Activated CD4-positive, alpha-beta T cell treated with anti-CD3 and anti-CD28 coated beads, Interleukin-2, amount 50 U/mL, for 48 hours (primary cell): ENCODE measurements around the gene PRKCB.
A peak's percentile ranks its signal among the peaks of the same experiment; 100 is the strongest.
"Not testable (repeated sequence)": the region's sequence is repeated elsewhere in the genome, so short reads cannot be mapped to it uniquely, and the experiment has no call there.

Experiments
- DNase-seq, 2 experiments: peaks; one replicate each; pipeline ENCODE4 v3.0.0-alpha.2; 2020

PRKCB gene

DNA sequence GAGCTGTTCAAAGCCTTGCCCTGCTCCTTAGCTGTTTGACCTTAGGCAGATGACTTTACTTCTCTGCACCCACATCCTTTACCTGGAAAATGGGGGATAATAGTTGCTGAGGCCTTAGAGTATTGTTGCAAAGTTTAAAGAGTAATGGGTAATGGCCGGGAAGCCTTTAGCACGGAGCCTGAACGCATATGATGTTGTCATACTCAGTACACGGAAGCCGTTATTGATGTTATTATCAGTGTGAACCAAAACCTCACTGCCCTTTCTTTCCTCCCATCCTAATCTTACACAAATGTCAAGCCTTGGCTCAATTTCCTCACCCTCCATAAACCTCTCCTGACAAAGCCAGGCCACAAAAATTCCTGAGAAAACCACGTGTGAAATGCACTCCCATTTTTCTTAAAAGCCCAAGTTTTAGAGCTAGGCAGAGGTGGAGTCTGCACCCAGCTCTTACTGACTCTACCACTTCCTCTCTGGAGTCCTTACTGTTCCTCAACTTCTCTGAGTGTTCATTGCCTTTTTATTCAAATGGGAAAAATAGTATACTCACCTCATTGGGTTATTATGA, 353.1 kb downstream of the PRKCB start:
- no peak for DNase-seq

DNA sequence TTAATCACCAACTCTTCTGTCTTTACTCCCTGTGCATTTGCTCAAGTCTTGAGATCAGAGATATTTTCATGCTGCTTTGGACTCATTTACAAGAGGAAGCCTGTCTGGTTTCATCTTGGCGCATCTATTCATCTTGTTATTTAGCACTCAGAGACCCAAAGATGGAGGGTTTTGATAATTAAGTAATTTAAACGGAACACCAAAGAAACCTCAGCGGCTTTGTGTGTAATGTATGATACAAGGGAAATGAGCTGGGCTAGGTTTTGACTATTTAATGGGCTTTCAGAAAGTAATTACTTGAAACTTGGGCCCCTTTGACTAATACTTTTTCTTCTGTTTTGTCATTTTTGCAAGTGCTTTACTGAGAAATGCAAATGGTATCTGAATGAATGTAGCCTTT, 354.2 kb downstream of the PRKCB start:
- DNase-seq = no peak

DNA sequence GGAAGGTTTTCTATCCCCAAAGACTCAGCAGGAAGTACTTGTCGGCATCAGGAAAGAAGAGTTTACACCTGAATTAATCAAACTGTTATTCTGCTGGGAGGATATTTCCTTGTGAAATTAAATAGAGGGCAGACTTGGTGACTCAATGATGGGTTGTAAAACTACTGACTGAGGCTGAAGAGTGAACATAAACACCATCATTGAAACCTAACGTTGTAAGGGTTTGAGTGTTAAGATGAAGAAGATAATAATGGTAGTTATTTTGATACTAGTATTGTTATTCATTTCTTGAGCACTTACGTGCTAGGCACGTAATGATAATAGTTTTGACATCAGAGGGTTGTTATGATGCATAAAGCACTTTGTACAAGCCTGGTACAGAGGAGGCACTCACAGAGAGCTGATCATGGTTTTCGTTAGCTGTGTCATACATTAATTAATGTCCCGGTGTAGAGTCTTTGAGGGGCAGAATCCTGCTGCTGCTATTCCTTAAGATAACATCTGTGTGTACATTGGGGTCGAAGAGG, 356.2 kb downstream of the PRKCB start:
- DNase-seq = no peak

DNA sequence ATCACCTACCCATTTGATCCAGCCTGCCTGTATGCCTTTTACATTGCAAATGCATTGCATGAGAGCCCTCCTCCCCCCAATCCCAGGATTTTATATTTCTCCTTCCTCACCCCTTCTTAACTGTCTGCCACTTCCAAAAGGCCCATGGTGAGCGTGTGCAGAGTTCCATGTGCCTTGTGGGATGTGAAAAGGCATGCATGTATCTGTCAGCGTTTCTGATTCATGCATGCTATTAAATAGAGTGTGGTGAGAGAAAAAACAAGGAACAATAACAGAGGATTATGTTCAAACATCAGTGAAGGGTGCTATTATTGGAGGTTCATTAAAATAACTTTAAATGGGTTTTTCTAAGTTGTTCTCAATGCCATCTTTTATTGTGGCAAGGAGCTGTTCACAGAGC, 359.4 kb downstream of the PRKCB start:
- DNase-seq = no peak

DNA sequence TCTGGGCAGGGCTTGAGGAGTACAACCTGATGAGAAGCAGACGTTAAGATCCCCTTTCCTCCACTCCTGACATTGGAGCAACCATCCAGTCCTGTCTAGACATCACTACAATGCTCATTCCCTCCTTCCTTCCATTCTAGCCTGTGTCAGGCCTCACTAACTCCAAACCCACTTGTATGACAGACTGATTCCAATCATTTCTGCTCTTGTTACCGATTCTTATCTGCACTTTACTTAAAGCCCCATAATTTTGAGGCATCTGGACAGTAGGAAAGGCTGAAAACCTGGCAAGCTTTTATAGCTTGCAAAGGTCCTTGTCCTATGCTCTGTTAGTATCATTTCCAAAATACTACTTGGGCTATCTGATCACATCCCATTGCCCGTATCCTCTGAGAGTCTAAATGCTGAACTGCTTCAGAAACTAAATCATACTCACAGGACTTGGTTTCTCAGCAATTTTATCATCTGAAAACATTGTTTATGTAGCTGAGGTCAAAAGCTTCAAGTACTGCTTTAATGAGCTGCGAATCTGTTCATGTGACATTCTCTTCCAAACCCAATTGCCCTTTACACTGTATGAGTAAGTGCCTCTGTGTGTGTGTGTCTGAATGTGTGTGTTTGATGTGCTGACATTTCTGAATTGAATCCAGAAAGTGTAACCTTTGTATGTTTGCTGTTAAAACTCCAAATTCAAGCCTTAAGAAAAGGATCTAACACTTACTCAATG, 363.2 kb downstream of the PRKCB start:
- no peak for DNase-seq

DNA sequence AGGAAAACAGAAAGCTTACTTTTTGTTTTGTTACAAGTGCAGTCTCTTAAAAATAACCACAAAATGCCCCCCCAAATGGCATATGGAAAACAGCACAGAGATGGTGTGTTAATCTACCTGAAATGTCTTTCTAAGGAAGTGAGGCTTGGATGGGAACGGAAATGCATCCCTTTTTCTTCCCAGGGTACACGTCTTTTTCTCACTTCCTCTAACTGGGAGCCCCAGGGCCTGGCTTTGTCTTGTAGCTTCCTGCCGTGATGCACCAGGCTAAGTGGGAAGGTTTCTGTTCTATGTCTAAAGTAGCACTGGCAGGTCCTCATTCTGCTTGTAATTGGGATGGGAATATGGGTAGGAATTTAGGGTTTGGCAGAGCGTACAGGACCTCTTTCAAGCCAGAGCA, 367.9 kb downstream of the PRKCB start:
- DNase-seq = no peak

DNA sequence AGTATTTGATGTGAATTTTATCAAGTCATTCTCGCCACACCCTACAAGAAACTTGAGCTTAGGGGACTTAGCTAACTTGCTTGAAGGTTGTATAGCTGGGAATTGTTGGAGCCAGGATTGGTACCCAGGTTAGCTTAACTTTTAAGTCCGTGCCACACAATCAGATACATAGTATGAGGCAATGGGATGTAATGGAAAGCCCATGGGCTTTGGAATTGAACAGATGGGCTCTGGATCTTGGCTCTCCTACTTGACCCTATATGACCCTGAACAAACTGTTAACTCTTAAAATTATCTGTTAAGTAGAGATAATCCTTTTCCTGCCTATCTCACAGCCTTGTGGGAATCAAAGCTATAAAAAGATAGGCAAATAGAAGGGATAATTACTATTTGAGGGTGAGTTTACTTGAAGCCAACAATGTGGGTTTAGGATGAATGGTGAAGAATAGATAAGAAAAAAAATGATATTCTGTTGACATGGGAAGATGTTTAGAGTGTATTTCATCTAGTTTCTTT, 368.4 kb downstream of the PRKCB start:
- no peak for DNase-seq

DNA sequence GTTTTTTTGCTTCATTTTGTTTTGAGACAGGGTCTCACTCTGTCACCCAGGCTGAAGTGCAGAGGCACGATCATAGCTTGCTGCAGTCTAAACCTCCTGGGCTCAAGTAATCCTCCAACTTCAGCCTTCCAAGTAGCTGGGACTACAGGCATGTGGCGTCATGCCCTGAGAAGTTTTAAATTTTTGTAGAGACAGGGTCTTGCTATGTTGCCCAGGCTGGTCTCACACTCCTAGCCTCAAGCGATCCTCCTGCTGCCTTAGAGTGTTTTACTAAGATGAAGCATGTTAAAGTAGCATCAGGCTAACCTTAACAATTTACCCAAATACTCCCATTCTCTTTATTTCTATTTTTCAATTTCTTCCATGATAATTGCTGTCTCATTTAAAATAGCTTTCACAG, 371.1 kb downstream of the PRKCB start:
- no peak for DNase-seq

DNA sequence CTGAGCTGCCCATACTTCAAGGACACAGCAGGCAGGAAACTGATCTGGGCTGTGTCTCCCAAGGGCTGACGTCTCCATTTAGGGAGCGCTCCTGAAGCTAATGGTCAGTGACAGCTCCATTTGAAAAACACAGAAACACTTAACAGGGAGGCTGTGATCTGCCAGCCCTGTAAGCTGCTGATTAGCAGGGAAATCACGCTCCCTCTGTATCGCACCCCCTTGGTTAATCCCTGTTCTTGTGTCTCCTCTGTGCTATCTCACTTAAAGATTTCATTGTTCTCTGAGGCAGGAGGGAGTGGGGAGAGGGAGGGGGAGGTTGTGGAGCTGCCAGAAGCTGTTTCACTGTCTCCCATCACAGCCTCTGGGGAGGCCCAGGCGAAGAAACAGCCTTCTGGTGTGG, 372.9 kb downstream of the PRKCB start:
- no peak for DNase-seq

DNA sequence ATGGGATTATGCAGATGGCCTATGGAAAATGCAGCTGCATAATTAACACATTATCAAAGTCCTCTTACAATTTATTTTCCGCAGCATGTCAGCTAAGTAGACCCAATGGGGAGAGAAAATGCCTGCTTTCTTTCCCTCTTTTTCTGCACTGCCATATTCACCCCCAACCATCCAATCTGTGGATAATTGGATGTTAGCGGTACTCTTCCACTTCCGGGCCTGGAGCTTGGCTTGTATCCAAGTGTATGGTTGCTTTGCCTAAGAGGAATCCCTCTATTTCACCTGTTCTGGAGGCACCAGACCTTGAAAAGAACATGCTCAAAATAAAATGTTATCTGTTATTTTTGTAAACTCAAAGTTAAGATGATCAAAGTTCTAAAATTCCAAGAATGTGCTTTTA, 379.2 kb downstream of the PRKCB start:
- DNase-seq = no peak

DNA sequence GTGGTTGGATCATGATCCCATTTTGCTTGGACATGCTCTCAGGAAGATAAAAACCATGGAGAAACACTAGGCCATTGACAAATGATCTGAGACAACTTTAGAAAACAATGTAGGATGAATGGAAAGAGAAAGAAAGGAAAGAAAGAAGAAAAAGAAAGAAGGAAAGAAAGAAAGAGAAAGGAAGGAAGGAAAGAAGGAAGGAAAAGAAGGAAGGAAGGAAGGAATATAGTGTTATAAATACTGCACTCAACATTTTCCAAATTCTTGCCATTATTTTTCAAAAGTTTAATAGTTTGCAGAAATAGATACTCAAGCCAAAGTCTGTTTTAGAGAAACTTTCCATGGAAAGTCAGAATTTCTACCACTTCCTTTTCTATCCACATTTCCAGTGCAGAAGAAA, 381.2 kb downstream of the PRKCB start:
- no peak for DNase-seq

DNA sequence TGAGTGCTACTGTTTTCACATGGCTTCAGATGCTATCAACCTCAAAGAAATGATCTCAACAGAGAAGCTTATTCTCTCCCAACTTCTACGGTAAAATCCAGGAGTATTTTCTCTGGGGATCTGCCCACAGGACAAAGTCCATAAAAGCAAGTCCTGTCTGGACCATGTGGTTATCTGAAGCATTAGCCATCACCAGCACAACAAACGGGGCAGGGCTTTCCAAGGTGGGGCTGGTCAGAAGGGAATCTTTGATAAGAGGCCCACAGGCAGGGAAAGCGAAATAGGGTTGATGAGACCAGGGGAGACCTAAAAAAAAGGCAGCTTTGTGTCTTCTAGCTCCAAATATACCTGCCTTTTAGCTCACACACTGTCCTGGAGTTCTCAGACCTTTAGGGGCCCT, 381.7 kb downstream of the PRKCB start:
- DNase-seq = no peak

DNA sequence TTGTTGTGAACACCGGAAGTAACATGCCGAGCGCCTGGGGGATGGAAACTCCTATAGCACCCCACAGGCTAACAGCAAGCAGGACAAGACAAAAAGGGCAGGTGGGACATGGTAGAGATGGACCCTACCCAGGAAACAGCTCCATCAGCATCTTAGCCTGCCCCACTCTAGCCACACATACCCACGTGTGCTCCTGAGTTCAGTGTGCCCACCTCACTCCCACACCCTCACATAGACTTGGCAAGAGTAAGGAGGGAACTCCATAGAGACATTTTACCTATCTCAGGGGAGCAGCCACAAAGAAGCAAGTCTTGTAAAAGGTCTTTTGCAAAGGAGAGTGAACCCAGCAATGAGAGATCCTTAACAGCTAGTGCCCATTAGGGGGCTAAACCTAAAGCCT, 382.5 kb downstream of the PRKCB start:
- no peak for DNase-seq

DNA sequence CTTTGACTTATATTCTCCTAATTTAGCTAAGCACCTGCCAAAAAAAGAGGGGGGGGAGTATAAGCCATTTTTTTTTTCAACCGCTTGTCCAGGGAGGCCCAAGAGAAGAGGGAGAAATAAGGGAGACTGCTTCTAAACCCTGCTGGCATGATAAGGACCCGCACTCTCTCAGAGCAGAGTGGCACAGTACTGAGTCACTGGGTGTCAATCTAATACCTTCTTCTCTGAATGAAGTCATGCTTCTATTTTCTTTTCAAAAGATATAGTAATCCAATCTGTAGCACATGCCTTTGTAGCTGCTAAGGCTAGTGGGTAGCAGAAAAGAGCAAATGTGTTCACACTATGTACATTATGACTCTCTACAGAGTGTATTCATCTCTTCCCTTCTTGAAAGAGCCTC, 385.4 kb downstream of the PRKCB start:
- DNase-seq = no peak

DNA sequence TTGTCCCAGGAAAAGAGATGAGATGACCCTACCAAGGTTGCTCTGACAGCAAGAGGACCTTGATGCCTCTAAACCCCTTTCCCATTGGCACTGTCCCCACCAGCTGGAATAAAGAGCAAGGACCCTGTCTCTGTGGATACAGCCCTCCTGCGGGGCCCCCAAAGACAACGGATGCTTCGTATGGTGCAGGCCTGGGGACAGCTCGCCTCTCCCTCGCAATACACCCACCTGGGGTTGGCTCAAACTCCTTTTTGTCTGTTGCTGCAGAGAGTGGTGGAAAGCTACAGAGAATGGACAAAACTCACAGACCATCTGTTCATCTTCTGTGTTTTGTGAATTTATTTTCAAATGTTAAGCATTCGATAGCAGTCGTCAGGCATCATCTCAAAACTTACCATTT, 392.7 kb downstream of the PRKCB start:
- DNase-seq = no peak

DNA sequence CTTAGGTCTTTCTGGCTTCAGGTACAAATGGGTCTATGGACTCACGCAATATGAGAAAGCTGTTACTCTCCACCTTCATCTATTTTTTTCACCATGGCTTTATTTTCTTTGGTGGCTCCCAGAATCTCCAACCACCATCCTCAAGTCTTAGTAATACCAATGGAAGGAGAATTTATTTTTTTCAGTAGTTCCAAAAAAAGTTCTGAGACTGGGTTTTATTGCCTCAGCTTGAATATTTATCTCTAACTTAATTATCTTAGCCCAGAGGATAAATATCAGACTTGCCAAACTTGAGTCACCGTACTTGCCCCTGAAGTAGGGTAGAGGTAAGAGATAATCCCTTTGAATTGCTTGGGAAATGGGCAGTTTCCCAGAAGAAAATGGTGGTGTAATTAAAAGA, 397.2 kb downstream of the PRKCB start:
- no peak for DNase-seq

DNA sequence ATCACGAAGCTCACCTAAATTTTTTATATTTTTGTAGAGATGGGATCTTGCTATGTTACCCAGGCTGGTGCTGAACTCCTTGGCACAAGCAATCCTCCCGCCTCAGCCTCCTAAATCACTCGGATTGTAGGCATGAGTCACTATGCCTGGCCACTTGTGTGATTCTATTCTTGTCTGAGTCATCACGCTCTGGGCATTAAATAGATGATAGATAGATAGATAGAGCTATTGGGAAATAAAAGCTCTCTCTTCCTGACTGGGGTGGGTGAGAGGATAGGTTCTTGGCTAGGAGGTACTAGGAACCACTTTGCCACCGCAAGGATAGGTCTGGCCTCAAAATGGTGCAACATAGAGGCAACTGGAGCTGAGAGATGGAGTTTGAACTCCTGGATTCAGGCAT, 399.0 kb downstream of the PRKCB start:
- no peak for DNase-seq

DNA sequence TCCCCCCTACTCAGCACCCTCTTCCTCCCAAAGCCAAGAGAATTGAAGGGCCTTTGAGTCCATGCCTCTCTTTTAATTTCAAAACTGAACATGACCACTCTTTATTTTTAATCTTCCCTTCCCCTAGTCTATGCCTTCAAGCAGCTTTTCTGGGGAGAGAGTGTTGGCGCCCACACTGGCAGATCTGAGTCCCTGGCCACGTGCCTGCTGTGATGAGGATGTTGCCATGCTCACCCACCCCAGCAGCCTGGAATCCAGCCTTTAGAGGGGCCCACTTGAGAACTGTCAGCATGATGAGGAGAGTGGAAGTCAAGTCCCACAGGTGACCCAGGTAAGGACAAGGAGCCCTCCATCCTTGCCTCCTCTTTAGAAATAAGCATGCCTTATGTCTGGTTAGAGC, 400.0 kb downstream of the PRKCB start:
- no peak for DNase-seq

DNA sequence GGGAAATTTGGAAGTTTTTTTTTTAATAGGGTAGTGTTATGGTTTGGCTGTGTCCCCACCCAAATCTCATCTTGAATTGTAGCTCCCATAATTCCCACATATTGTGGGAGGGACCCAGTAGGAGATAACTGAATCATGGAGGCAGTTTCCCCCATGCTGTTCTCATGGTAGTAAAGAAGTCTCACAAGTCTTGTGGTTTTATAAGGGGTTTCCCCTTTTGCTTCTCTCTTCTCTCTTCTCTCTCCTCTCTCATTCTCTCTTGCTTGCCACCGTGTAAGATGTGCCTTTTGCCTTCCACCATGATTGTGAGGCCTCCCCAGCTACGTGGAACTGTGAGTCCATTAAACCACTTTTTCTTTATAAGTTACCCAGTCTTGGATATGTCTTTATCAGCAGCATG, 403.1 kb downstream of the PRKCB start:
- not testable (repeated sequence) for DNase-seq

DNA sequence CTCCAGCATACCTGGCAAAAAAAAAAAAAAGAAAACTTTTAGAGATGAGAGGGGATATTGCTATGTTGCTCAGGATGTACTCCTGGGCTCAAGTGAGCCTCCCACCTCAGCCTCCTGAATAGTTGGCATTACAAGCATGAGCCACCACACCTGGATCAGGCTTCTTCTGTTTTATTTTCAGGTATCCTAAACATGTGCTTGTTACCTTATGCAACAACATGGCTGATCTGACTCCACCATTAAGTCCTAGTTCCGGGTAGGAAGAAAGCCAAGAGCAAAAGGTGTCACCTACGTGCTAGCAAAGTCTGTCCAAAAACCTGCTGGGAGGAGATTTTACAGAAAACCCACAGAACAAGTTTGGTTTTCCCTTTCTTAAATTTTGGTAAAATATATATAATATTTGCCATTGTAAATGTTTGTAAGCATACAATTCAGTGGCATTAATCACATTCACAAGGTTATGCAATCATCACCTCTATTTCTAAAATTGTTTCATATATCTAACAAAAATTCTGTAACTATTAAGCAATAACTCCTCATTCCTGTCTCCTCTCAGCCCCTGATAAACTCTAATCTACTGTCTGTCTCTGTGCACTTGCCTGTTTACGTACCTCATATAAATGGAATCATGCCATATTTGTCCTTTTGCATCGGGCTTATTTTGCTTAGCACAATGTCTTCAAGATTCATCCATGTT, 411.3 kb downstream of the PRKCB start:
- DNase-seq = no peak

DNA sequence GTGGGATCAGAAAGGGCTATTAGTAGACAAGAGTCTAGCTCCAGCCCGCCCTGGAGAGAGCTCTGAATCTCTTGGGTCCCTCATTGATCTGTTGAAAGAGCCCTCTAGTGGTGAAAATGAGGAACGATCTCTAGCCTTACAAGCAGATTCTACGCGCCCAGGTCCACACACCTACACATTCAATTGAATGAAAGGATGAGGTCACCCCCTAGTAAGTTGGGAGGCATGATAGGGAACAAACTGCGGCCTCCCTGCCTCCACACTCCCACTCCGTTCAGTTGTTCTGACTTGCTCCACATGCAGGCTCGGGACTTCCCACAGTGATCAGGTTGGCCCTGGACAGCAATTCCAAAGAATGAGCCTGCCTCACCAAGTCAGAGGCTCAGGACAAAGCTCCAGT, 417.4 kb downstream of the PRKCB start:
- DNase-seq = peak; percentile 24 to 43

DNA sequence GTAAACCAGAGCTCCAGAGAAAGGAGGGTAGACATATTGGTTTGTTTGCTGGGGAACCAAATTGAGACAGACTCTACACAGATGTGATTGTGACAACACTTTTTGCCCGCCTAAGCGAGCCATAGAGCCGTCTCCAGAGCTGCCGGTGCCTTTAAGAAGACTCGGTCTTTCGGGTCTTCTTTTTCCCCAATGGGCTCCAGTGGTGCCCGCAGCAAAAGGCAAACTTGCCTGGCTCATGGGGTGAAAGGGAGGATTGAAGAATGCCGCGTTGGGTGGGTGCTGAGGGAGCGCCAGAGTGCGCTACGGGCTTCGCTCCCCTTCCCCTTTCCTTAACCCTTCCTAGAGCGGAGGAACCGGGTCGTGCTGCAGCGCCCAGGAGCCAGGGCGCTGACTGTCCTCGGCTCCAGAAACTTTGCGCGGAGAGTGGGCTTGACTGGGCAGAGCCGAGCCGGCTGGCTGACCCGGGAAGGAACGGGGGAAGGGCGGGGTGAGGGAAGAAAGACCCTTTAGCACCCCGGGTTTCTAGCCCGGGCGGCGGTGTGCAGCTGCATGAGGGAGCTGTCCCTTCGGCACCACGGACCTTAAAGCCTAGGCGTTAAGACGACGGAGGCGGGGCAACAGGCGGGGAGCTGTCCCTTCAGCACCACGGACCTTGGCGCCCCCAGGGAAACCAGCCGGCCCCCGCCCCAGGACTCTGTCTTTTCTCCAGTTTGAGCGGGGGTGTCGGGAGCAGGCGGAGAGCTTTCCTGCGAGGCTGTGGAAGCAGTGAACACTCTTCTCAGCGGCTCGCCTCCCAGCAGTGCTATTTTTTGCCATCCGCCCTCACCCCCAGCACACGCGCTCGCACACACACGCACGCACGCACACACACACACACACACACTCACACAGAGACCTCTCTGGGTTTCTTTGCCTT, 419.9 kb downstream of the PRKCB start, which contains the start of gene CACNG3:
TSS of gene CACNG3 (plus strand) at position 880 of the 916 bp plus-strand sequence. CDS start 420 bp downstream, outside the sequence.
- DNase-seq = peak; percentile 62 to 71

DNA sequence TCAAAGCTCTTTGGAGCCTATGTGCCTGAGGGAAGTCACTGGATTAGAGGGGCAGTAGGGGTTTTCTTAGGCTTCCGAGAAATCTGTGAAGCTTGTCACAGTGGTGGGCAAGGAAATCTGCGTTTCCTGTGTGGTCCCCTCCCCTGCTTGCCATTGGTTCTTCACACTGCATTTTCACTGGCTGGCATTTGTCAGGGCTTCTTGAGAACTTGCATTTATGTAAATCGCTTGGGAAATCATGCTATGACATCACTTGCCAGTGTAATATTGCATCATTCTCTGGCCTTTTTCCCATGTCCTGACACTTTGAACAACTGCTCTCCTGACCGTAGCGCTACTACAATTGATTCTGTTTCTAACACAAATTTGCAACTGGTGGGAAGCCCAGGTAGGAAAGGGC, 422.2 kb downstream of the PRKCB start:
- no peak for DNase-seq
